ENCODE measurements around the gene EML4. TPM values are rescaled to one million over a fixed set of nuclear protein-coding genes. Genes with fewer than 3 reads are reported as not detected.
A peak's percentile ranks its signal among the peaks of the same experiment; 100 is the strongest.

Gene EML4
- total and polyA plus RNA-seq, 9 of the 15 experiments (the other 6 are each of a cell fraction or from before 2014, with no cell fraction given) = 14.7 to 48.3 (median 36.5) TPM

- no peak for TF ChIP-seq MBD2 (IDR thresholded peaks at IDR 0.05; ENCODE audit: borderline replicate concordance, low read depth)
- TF ChIP-seq ZNF311 (CRISPR knock-in tag; IDR thresholded peaks at IDR 0.05) = 0 out of 2 replicates have a peak, but pooled peaks have one; percentile 36
- no peak for TF ChIP-seq HMG20A (CRISPR knock-in tag; conservative IDR thresholded peaks at IDR 0.05)
- no peak for TF ChIP-seq ZNF586 (CRISPR knock-in tag; conservative IDR thresholded peaks at IDR 0.05)
- TF ChIP-seq NR2C2 (CRISPR knock-in tag; IDR thresholded peaks at IDR 0.05) = no peak
- 0 out of 2 replicates have a peak, but pooled peaks have one; percentile 5 for TF ChIP-seq NR2C2 (tag; IDR thresholded peaks at IDR 0.05)
- TF ChIP-seq, protein P1, sequence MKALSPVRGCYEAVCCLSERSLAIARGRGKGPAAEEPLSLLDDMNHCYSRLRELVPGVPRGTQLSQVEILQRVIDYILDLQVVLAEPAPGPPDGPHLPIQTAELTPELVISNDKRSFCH (CRISPR knock-in tag; IDR thresholded peaks at IDR 0.05) = no peak
- TF ChIP-seq, protein P1 (tag; IDR thresholded peaks at IDR 0.05) = 0 out of 2 replicates have a peak, but pooled peaks have one; percentile 39
- no peak for TF ChIP-seq ZNF551 (CRISPR knock-in tag; IDR thresholded peaks at IDR 0.05)
Observed at GRCh38 chr2:42168459-42169099, 574 bp upstream of the EML4 start (continued).

DNA sequence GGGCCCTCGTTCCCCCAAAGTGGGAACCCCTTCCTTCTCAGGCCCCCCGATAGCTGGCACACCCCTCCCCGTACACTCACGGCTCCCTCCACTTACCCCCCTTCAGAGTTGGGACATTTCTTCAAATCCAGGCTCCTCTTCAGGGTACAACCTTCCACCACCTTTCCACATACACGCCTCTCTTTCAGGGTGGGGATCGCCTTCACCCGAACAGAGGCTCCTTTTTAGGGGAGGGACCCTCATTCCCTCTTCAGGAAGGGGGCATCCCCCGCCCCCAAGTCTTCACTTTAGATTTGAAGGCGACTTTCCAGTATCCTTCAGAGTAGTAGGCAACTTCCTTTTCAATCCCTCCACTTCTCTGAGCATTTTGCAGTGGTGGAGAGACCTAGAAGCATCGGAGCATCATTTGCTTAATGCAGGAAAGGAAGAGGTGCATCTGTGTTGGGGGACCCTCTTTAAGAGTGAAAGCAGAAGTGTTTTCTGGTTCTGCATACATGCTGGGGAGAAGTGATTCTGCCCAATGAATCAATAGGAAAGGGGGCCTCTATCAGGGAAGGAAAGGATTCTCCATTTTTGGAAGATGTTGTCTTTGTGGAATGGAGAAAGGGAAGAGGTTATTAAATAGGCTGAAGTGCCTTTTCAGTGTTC lies 845 bp downstream of the EML4 start:
- 2% methylated on average over 8 of the region's 10 CpGs for WGBS (ENCODE audit: insufficient coverage, low coverage, missing lambda C conversion rate)
- Histone ChIP-seq H2AFZ (ENCODE audit: low read depth, low read length) (peak overlapping the region; percentile 90), H3K4me2 (ENCODE audit: insufficient read depth, low read length) (peak overlapping the region; percentile 86), H3K36me3 (ENCODE audit: control insufficient read depth, insufficient read depth, low read length) (no peaks in the 10 kb centered on the region; the same call in 2 of the 3 replicates), H3K4me1 (replicated peaks in 1 of 2; ENCODE audit: control insufficient read depth in 2 of 2, insufficient read depth in 2 of 2, low read length in 2 of 2) (peaks cover 12 to 22% of the 10 kb centered on the region in 2 experiments; a peak in 4 of 5 replicates), H3K9me3 (replicated peaks; ENCODE audit: control insufficient read depth, insufficient read depth, low read depth, low read length) (peaks cover 5% of the 10 kb centered on the region; the same call in 1 of the 2 replicates), H4K20me1 (replicated peaks; ENCODE audit: control insufficient read depth, insufficient read depth, low read length) (no peaks in the 10 kb centered on the region), H3K27me3 (ENCODE audit: control insufficient read depth in 2 of 2, insufficient read depth in 2 of 2, low read length in 2 of 2) (no peaks in the 10 kb centered on the region), H3K9ac (ENCODE audit: insufficient read depth in 1 of 2, low read depth in 2 of 2, low read length in 2 of 2) (peak overlapping the region; percentile 84 to 98), H3K4me3 (peak overlapping the region; percentile 62), H3K9me1 (ENCODE audit: control insufficient read depth, insufficient read depth, low read length) (no peaks in the 10 kb centered on the region), H3K27ac (ENCODE audit: extremely low read depth, low read depth, low read length) (peak overlapping the region; percentile 79), H3K79me2 (ENCODE audit: control insufficient read depth, insufficient read depth, low read length) (peaks cover 40% of the 10 kb centered on the region)
- DNase-seq (ENCODE audit: extremely low read depth in 1 of 4, low spot score in 3 of 4) (peak in 1 of 4 experiments; percentile 9), ATAC-seq (peak; percentile 53), FAIRE-seq (peak; percentile 6)
- intact Hi-C loops (cut with micrococcal nuclease) = loop anchor here (5.0 kb wide), 1 partner anchor 38 kb away; no protein-coding TSS in a partner anchor
- BruUV-seq (replicated peaks) = TSS peak; percentile 35
- in situ Hi-C loops (cut with MboI) = no loop called here
- CTCF ChIA-PET (ENCODE audit: low intra/inter-chr PET ratio) = no interaction called here
- POLR2A ChIA-PET = interaction anchor here (0.6 to 1.6 kb wide), 4 partner anchors 9 to 44 kb away, joined by 4 to 7 read pairs (median 5); no protein-coding TSS in a partner anchor
- TF ChIP-seq MAZ (CRISPR knock-in tag; conservative IDR thresholded peaks at IDR 0.05 in 1 of 2, IDR thresholded peaks at IDR 0.05 in 1 of 2) (0 out of 4 replicates have a peak, but pooled peaks of 1 of the 2 experiments have one; percentile 6), ZNF398 (CRISPR knock-in tag; IDR thresholded peaks at IDR 0.05) (no peak), TRIM25 (IDR thresholded peaks at IDR 0.05; ENCODE audit: borderline replicate concordance) (no peak), E2F3 (CRISPR knock-in tag; IDR thresholded peaks at IDR 0.05) (no peak), NR2C2 (CRISPR knock-in tag; IDR thresholded peaks at IDR 0.05) (0 out of 2 replicates have a peak, but pooled peaks have one; percentile 10), NR2C2 (tag; IDR thresholded peaks at IDR 0.05) (no peak), ILK (tag; IDR thresholded peaks at IDR 0.05; ENCODE audit: borderline replicate concordance, low read depth) (no peak), SP1 (CRISPR knock-in tag; IDR thresholded peaks at IDR 0.05) (peak; percentile 52)
